Loucy (cell line): ENCODE results near the gene SLCO2A1.

Experiments used
- EZH2phosphoT487 ChIP-seq: fragments of 200-600 bp; IDR thresholded peaks from 2 replicates; pipeline ENCODE4 v1.6.1; 2018; ENCODE audit warnings: antibody characterized with exemption, mild to moderate bottlenecking, moderate library complexity, borderline replicate concordance
- TF ChIP-seq, protein P1 (sequence below): fragments of 200-600 bp; sonication (generic); conservative IDR thresholded peaks from 2 replicates; pipeline ENCODE4 v1.5.1; 2014; ENCODE audit warnings: mild to moderate bottlenecking, antibody characterized with exemption, low read length

DNA sequence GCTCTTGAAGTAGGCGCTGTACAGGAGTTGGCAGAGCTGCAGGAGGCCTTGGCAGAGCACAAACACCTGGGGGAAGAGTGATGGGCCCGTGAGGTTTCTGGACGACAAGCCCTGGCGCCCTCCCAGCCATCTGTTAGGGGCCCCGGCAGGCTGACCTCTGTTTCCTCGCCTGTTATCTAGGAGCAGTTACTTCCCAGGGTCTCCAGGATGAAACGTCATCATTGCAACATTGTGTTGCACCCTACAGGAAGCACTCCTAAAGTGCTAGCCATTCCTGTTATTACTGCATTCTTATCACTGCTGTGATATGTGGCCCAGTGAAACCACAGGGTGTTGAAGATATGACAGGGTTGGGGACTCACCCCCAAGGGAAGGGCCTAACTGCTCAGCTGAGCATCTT lies 50.2 kb downstream of the SLCO2A1 start:
- TF ChIP-seq, protein P1, sequence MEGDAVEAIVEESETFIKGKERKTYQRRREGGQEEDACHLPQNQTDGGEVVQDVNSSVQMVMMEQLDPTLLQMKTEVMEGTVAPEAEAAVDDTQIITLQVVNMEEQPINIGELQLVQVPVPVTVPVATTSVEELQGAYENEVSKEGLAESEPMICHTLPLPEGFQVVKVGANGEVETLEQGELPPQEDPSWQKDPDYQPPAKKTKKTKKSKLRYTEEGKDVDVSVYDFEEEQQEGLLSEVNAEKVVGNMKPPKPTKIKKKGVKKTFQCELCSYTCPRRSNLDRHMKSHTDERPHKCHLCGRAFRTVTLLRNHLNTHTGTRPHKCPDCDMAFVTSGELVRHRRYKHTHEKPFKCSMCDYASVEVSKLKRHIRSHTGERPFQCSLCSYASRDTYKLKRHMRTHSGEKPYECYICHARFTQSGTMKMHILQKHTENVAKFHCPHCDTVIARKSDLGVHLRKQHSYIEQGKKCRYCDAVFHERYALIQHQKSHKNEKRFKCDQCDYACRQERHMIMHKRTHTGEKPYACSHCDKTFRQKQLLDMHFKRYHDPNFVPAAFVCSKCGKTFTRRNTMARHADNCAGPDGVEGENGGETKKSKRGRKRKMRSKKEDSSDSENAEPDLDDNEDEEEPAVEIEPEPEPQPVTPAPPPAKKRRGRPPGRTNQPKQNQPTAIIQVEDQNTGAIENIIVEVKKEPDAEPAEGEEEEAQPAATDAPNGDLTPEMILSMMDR = no peak
- no peak for TF ChIP-seq EZH2phosphoT487
